ELF-1 (cell line): ENCODE data around the gene PIAS1.
"Not testable (repeated sequence)": the region's sequence is repeated elsewhere in the genome, so short reads cannot be mapped to it uniquely, and the experiment has no call there.

Experiments
- DNase-seq: peaks from one replicate; pipeline ENCODE4 v3.0.0-alpha.2; 2016; ENCODE audit warnings: low read depth, low spot score

The PIAS1 gene

DNA sequence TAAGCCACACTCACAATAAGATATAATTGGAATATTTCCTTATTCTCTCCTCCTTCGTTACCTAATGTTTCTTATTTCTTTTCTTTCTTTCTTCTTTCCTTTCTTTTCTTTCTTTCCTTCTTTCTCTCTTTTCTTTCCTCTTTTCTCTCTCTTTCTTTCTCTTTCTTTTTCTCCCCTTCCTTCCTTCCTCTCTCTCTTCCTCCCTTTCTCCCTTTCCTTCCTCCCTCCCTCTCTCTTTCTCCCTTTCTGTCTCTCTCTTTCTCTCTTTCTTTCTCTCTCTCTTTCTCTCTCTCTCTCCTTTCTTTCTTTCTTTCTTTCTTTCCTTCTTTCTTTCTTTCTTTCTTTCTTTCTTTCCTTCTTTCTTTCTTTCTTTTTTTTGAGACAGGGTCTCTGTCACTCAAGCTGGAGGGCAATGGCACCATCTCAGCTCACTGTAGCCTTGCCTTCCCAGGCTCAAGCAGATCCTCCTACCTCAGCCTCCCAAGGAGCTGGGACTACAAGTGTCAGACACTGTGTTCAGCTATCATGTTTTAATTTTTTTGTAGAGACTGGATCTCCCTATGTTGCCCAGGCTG lies 19.3 kb upstream of the PIAS1 start:
- DNase-seq: no peak

DNA sequence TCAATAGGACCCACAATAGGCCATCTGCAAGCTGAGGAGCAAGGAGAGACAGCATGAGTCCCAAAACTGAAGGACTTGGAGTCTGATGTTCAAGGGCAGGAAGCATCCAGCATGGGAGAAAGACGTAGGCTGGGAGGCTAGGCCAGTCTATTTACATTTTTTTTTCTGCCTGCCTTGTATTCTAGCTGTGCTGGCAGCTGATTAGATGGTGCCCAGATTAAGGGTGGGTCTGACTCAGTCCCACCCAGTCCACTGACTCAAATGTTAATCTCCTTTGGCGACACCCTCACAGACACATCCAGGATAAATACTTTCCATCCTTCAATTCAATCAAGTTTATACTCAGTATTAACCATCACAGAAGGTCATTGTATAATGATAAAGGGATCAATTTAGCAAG lies 15.9 kb upstream of the PIAS1 start:
- no peak for DNase-seq

DNA sequence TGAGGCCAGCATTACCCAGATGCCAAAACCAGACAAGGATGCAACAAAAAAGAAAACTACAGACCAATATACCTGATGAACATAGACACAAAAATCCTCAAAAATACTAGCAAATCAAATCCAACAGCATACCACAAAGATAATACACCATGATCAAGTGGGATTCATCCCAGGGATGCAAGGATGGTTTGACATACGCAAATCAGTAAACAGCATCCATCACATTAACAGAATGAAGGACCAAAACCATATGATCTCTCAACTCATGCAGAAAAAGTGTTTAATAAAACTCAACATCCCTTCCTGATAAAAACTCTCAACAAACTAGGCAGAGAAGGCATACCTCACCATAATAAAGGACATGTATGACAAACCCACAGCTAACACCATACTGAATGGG lies 14.0 kb upstream of the PIAS1 start:
- no peak for DNase-seq

DNA sequence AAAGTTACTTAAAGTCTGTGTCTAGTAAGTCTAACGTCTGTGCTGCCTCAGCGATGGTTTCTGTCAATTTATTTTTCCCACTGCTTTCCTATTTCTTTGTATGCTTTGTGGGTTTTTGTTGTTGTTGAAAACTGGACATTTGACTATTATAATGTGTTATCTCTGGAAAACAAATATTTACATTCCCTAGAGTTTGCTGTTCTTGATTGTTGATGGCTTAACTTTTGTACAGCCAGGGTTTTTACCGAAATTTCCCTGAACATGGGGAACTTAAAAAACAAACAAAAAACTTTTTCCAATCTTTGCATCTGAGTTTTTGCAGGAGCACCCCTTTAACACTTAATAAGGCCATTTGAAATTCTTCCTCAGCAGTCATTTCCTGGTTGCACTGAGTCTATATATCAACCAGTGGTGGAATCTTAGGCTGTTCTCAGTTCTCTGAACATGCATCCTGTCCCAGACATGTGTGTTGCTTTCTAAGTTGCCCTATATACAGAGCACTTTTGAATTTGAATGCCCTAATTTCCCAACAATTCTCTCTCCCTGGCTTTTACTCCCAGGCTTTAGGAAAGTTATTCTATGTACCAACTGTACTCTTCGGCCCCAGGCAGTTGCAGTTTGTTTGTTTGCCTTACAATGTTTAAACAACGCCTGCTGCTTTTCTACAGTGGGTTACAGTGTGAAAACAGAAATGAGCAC lies 11.8 kb upstream of the PIAS1 start:
- no peak for DNase-seq

DNA sequence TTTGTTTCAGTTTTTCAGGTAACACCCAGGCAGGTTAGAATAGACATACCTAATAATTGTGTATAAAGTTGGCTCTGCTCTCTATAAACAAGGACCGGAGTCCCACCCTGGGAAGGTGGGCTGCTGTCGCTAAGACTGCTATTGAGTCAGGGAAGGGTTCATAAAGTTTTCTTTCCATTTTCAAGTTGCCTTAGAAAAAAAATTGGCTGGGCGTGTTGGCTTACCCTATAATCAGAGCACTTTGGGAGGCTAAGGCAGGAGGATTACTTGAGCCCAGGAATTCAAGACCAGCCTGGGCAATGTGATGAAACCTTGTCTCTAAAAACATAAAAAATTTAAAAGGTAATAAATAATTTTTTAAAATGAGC lies 11.3 kb upstream of the PIAS1 start:
- DNase-seq: no peak

DNA sequence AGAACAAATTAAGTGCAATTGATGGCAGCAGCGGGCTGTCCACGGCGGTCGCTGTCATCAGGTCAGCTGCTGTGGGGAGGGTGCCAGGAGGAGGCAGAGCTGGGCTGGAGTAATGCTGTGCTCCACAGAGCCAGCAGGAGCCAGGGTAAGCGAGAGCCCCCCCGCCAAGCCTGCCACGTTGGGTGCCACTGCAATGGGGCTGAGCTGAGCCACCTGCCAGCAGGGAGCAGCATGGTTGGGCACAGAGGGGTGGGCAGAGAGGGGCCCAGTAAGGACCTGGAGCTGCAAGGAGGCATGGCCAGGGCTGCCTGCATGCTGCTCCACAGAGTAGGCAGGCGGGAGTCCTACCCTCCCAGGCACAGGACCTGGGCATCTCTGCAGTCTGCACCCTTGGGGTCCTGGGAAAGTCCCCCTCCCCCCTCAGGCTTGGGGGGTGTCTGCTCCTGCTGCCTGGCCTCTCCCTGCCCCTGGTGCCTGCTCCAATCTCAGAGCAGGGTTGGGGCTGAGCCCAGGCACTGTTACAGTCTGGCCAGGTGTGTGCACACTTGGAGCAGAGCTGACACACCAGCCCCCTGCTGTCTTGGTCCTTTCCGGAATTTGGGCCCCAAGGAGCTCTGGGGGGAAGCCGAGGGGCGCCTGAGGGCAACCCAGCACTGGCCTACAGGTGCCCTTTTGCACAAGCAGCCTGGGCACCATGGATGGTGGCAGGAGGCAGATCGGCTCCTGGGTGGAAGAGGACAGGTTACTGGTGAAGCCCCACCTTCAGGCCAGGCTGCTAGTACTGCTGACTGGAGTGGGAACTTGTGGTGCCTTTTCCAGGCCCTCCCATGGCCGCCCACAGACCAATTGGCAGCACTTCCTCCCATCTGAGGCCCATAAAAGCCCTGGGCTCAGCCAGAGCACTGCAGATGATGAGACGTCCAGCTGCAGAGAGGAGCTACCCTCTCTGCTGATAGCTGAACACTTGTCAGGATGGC lies 8.5 kb upstream of the PIAS1 start:
- DNase-seq: no peak

DNA sequence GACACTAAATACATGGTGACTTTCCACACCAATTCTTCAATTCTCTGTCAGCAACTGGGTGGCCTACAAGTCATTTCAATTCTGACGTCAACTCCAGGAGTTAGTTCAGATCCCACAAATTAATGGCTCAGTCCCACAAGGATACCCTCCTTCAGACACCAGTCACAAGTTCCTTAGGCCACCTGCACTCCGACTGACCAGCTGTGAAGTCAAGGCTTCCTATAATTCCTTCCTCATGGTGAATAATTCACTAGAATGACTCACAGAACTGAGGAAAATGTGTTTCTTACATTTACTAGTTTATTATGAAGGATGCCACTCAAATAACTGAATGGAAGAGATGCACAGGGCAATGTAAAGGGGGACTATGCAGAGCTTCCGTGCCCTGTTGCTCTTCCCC lies 6.3 kb upstream of the PIAS1 start:
- no peak for DNase-seq

DNA sequence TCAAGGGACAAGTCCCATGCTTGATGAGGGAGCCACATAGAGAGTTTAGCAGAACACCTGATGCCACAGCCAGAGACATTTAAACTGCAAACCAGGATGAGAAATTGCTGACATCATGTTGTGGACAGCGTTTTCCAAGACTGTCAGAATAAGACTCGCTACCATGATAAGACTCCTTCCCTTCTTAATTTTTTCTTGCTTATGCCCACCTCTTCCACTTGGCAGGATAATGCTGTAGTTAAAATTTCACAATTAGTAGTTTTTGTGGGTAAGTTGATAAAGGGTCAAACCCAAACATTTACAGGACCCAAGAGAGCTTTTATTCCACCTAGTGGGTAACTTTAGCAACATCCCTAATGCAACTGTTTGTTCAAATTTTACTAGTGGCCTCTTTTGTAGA lies 3.0 kb upstream of the PIAS1 start:
- no peak for DNase-seq

DNA sequence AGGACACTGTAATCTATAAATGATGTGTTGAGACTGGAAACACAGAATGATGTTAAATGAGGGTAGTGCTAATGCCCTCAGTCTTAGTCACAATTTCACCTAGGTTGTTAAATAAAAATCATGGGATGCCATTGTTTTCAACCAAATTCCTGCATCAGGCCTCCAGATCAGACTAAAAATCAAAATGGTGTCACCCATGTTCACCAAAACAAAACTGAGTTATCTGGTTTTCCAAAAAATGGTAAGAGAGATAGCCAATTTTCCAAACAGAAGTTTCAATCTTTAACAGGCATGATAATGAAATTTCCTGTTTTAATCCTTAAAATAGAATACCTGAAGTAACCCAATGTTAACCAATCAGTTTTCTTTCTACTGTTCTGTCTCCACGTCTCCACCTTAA lies 2.2 kb upstream of the PIAS1 start:
- no peak for DNase-seq

DNA sequence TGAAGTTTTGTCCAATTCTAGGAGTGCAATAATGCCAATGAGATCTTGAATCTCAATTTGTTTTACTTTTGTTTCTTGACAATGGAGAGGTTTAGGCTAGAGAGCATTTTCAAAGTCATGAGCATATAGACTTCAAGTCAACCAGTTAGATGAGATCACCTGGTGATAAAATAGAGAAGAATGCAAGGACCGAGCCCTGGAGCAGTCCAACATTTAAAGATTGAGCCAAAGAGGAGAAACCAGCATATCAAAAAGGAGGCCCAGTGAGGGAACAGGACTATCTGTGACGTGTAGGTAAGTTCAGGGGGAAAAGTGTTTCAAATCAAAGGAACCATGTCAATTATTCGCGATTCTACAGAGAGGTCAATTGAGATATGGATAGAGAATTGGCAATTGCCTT lies 1.7 kb upstream of the PIAS1 start:
- DNase-seq: peak; percentile 10

DNA sequence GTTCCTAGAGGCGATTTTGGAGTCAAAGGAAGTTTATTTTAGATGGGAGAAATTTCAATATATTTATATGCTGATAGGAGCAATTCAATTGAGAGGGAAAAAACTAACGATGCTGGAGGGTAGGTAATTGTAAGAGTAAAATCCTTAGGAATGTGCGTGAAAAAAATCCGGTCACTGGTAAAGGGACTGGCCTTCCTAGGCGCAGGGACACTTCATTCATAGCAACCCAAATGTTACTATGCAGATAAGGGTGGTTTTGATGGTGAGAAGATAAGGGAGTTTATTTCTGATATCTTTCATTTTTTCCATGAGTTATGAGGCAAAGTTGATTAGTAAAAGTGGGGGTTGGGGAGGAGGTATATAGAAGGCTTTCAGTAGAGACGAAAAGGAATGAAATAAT lies 1.1 kb upstream of the PIAS1 start:
- no peak for DNase-seq

DNA sequence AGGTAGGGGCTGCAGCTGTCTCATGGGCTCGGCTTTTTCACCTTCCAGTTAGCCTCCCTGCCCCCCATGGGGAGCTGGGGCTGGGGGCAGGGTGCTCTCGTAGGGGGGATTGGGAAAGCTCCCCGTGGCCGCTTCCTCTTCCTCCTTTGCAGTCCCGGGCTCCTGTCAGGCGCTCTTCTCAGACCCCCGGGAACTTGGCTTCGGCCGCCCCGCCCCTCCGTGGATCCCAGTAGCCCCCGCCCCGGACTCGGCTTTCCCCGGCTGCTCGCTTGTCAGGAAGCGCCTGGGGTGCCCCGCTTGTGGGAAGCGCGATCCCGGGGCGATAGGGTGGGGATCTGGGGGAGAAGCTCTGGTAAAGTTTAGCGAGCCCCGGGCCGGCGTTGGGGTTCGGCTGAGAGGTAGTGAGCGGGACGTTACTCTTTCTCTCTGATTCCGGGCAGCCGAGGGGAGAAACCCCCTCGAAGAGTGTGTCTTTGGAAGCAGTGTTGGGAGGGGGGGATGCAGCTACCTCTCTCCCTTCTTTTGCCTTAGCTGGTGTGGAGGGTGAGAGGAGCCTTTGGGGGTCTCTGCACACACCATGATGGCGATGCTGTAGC lies 611 bp downstream of the PIAS1 start:
- no peak for DNase-seq

DNA sequence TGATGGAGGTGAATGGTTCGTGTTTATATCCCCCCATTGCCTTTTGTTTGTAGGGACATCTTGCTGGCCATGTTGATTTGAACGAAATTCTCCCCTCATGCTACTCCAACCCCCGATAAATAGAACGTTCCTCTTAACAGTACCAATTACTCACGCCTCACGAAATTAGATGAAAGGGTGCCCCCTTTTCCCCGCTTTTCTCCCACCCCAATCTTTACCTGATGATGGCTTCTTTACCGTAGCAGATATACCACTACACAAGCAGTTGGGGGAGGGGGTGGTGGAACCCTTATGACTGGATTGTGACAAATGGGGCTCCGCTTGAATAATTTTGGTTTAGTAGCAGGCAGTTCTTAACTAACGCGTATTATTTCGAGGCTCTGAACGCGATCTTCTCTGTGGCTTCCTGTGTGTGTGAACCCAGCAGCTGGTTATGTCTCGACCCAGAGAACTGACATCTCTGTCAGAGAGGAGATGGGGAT lies 1.1 kb downstream of the PIAS1 start:
- peak; percentile 25 for DNase-seq

DNA sequence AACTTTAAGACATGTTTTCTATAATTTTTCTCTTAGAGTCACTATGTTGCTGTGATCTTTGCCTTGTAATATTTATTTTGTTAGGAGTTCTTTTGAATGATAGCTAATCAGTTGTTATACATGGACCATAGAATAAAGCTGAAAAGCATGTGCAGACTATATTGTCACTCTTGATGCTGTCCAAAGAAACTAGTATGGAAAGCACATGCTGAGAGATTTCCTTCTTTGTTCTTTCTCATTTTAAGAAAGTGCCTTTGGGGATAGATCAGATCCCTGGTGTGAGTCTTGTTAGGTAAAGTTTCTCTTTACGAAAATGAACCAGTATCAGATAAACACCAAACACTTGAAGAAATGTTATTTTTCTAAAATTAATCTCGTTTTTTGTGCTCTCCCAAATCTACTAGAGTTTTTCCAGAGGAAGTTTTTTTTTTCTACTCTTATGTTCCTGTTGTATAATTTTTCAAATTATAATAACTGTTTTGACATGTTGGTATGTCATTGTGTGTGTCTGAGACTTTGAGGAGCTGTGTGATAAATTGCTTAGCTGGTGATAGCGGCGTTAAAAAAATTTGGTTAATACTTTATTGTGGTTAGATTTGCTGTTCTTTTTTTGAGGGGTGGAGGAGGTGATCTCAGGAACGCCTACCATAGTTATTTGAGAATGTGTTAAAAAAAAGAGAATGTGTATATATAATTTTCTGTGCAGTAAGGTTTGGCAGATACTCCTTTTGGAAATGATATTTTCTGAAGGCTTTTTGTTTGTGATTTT lies 2.2 kb downstream of the PIAS1 start:
- DNase-seq: no peak

DNA sequence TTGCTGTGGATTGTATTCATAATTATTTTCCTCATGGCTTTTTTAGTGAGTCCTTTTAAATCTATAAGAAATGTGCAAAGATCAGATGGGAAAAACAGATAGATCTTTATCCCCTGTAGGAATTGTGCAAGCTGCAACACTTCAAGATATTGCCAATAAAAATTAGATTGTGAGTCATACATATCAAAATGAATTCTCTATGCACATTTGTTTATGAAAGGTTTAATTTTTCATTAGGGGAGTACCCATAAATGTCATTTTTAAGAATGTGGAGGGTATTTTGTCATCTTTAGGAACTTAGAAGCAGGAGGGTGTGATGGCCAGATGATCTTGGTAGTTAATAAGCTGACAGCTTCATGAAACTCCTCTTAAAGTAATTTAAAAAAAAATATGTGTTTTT lies 2.9 kb downstream of the PIAS1 start:
- no peak for DNase-seq

DNA sequence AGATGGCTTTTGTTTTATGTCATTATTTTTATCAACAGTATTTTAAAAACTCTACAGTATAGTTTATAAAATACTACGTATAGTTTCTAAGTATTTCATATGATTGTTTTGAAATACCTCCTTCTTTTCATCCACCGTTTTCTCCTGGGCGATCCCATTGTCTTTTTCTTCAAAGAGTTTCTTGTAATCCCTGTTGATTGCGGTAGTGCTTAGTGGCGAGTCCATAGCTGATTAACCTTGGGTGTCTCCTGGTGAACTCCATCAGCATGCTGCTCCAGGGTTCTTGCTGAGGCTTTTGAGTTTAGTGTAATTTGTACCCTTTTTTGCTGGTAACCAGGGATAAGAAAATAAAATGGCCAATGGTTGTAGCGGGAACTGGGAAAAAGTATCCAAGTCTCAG lies 3.6 kb downstream of the PIAS1 start:
- DNase-seq: peak; percentile 18

DNA sequence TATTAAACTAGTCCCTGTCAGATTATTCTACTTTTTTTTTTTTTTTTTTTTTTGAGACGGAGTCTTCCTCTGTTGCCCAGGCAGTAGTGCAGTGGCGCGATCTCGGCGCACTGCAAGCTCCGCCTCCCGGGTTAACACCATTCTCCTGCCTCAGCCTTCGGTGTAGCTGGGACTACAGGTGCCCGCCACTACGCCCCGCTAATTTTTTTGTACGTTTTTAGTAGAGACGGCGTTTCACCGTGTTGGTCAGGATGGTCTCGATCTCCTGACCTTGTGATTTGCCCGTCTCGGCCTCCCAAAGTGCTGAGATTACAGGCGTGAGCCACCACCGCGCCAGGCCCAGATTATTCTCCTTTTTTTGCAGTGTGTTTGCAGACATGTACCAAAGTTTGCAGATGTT lies 4.9 kb downstream of the PIAS1 start:
- not testable (repeated sequence) for DNase-seq

DNA sequence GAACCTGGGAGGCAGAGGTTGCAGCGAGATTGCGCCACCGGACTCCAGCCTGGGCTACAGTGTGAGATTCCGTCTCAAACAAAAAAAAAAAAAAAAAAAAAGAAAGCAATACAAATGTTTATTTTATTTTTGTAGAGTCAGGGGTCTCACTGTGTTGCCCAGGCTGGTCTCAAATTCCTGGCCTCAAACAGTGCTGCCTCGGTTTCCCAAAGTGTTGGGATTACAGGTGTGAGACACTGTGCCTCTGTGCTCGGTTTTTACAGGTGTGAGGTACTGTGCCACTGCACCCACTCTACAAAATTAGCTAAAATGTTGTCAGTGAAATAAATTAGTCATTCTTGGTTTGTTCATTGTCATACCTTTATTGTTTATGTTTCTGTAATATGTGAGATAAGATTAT lies 5.5 kb downstream of the PIAS1 start:
- DNase-seq: no peak

DNA sequence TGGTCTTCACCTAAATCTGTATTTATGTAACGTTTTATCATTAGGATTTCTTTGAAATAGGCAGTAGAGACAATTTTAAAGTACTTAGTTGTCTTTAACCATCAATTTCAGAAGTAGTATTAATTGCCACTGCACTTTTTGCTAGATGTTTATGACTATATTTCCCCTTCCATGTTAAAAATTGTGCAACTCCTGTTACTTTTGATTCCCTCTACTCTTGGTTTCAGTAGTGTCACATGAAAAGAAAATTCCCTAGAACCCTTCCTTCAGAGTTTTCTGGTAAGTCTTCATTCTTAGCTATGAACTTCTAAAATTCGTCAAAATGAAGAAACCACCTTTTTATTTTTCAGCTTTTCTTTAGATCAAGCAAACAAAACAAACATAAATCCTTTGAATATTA lies 7.1 kb downstream of the PIAS1 start:
- DNase-seq: no peak

DNA sequence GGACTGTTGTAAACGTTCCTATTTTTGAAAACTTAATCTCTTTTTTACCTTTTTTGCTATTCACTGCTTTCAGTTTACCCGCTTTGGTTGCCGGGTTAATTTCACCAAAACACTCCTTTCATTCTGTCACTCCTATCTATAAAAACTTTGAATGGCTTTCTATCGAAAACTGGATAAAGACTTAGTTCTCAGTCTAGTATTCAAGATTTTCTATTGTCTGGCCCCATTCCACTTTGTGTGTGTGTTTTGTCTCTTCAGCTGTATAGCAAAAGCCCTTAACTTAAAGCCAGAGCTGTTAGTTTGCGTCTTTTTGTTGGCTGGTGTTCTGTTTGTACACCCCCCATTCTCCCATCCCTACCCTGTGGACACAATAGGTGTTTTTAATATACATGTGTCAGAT lies 7.5 kb downstream of the PIAS1 start:
- no peak for DNase-seq

DNA sequence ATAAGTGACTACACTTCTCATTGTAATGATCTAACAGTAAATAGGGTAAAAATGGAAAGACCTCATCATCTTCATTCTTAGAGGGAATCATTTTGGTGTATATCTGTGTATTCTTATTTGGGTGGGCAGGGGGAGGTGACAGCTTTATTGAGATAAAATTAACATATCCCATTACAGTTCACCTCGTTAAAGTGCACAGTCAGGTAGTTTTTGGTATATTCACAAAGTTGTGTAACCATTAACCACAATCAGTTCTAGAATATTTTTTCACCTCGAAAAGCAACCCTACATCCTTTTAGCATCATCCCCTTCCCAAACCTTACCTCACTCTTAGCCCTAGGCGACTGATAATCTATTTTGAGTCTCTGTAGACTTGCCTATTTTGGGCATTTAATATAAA lies 8.1 kb downstream of the PIAS1 start:
- no peak for DNase-seq
